Peyer's patch (tissue), 4 donors: ENCODE data around the gene FOSL1.
"Not testable (repeated sequence)": the region's sequence is repeated elsewhere in the genome, so short reads cannot be mapped to it uniquely, and the experiment has no call there.

Source experiments
- POLR2A ChIP-seq, 2 donors: fragments of 450-650 bp; IDR thresholded peaks; one replicate each; pipeline ENCODE4 v1.5.1; 2017; ENCODE audit warnings: antibody characterized with exemption in 2 of 2, mild to moderate bottlenecking in 2 of 2, moderate library complexity in 2 of 2
- TF ChIP-seq, protein P1 (sequence below), 6 experiments: fragments of 450-650 bp in 4 of 6; fragments of 200-600 bp in 2 of 6; sonication (generic) in 1 of 6; IDR thresholded peaks; one replicate each; pipeline ENCODE4 v1.5.1; 2017 to 2019; ENCODE audit warnings: antibody characterized with exemption in 6 of 6, mild to moderate bottlenecking in 3 of 6, moderate library complexity in 1 of 6

DNA sequence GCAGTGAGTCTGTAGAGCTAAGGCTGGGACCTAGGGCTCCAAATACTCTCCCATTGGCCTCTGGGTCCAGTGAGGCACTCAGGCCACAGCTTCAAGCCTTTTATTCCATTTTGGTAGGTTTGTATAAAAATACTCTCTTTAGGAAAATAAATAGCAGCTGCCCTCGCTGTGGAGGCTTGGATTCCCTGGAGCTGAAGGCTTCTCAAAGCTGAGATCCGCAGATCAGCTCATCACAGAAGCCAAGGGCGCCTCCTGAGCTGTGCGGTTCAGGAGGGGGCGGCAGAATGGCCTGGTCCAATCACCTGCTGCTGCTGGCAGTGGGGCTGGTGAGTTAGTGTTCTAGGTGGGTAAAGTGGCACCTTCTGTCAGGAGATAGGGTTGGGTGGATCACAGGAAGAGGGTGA is 8.0 kb downstream of the FOSL1 start:
- TF ChIP-seq POLR2A (IDR thresholded peaks at IDR 0.05) = not testable (repeated sequence)
- TF ChIP-seq, protein P1, sequence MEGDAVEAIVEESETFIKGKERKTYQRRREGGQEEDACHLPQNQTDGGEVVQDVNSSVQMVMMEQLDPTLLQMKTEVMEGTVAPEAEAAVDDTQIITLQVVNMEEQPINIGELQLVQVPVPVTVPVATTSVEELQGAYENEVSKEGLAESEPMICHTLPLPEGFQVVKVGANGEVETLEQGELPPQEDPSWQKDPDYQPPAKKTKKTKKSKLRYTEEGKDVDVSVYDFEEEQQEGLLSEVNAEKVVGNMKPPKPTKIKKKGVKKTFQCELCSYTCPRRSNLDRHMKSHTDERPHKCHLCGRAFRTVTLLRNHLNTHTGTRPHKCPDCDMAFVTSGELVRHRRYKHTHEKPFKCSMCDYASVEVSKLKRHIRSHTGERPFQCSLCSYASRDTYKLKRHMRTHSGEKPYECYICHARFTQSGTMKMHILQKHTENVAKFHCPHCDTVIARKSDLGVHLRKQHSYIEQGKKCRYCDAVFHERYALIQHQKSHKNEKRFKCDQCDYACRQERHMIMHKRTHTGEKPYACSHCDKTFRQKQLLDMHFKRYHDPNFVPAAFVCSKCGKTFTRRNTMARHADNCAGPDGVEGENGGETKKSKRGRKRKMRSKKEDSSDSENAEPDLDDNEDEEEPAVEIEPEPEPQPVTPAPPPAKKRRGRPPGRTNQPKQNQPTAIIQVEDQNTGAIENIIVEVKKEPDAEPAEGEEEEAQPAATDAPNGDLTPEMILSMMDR (IDR thresholded peaks at IDR 0.05) = not testable (repeated sequence)
